Right lobe of liver (tissue), 4 donors: ENCODE measurements around the gene IBSP.

Experiments
- POLR2A ChIP-seq: fragments of 450-650 bp; IDR thresholded peaks from one replicate; pipeline ENCODE4 v1.6.1; 2017; ENCODE audit warnings: antibody characterized with exemption, mild to moderate bottlenecking
- TF ChIP-seq, protein P1 (sequence below), 4 donors: fragments of 200-600 bp in 3 of 4; fragments of 450-650 bp in 1 of 4; IDR thresholded peaks; one replicate each; pipeline versions ENCODE4 v1.5.1 to v1.8.0; 2016 to 2022; ENCODE audit warnings: antibody characterized with exemption in 4 of 4, mild to moderate bottlenecking in 2 of 4
- donor health status: DM: no; HTN: no; CAD: no.
- donor health status: DM: no; HTN: no; CAD: no.
- donor health status: DM: no; HTN: yes; CAD: no.

- TF ChIP-seq, protein P1, sequence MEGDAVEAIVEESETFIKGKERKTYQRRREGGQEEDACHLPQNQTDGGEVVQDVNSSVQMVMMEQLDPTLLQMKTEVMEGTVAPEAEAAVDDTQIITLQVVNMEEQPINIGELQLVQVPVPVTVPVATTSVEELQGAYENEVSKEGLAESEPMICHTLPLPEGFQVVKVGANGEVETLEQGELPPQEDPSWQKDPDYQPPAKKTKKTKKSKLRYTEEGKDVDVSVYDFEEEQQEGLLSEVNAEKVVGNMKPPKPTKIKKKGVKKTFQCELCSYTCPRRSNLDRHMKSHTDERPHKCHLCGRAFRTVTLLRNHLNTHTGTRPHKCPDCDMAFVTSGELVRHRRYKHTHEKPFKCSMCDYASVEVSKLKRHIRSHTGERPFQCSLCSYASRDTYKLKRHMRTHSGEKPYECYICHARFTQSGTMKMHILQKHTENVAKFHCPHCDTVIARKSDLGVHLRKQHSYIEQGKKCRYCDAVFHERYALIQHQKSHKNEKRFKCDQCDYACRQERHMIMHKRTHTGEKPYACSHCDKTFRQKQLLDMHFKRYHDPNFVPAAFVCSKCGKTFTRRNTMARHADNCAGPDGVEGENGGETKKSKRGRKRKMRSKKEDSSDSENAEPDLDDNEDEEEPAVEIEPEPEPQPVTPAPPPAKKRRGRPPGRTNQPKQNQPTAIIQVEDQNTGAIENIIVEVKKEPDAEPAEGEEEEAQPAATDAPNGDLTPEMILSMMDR (IDR thresholded peaks at IDR 0.05): peak in 1 of 4 donors; percentile 7
- no peak for TF ChIP-seq POLR2A
Observed at GRCh38 chr4:87838205-87838604, 38.9 kb downstream of the IBSP start.
